ENCODE data around the gene DCTN4. TPM values are rescaled to one million over a fixed set of nuclear protein-coding genes. Genes with fewer than 3 reads are reported as not detected.

Gene DCTN4
- total and polyA plus RNA-seq, 9 of the 15 experiments (the other 6 are each of a cell fraction or from before 2014, with no cell fraction given): 20.4 to 64.9 (median 49.9) TPM

DNA sequence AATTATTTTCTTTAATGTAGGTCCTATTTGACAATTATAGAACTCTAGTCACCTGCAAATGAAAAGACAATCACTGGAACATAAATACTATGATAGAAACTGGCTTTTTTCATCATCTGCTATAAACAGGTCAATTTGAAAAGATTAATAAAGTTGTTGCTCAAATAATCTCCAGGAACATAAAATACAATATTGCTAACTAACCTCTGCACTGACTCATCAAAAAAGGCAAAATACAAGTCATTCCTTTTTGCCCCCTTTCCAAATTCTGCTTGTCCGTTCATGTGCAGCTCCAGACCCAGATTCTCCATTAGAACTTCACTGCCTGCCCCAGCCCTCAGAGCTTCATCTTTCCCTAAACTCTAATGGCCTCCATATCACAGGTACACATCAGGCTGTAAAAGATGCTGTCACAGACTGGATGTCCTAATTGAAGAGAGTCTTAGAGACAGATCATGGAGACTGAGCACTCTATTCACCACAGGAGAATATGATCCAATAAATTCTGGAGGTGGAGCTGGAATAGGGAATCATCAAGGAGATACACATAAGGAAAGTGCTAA lies 1.6 kb downstream of the DCTN4 start (continued):
- TF ChIP-seq, protein P1, sequence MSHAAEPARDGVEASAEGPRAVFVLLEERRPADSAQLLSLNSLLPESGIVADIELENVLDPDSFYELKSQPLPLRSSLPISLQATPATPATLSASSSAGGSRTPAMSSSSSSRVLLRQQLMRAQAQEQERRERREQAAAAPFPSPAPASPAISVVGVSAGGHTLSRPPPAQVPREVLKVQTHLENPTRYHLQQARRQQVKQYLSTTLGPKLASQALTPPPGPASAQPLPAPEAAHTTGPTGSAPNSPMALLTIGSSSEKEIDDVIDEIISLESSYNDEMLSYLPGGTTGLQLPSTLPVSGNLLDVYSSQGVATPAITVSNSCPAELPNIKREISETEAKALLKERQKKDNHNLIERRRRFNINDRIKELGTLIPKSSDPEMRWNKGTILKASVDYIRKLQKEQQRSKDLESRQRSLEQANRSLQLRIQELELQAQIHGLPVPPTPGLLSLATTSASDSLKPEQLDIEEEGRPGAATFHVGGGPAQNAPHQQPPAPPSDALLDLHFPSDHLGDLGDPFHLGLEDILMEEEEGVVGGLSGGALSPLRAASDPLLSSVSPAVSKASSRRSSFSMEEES (CRISPR knock-in tag; IDR thresholded peaks at IDR 0.05): no peak
- TF ChIP-seq, protein P2, sequence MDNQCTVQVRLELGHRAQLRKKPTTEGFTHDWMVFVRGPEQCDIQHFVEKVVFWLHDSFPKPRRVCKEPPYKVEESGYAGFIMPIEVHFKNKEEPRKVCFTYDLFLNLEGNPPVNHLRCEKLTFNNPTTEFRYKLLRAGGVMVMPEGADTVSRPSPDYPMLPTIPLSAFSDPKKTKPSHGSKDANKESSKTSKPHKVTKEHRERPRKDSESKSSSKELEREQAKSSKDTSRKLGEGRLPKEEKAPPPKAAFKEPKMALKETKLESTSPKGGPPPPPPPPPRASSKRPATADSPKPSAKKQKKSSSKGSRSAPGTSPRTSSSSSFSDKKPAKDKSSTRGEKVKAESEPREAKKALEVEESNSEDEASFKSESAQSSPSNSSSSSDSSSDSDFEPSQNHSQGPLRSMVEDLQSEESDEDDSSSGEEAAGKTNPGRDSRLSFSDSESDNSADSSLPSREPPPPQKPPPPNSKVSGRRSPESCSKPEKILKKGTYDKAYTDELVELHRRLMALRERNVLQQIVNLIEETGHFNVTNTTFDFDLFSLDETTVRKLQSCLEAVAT (IDR thresholded peaks at IDR 0.05): peak in 1 of 2 experiments; percentile 29; a peak in 1 of 4 replicates
- no peak for TF ChIP-seq BDP1 (IDR thresholded peaks at IDR 0.05; ENCODE audit: insufficient read depth, insufficient read length)
- no peak for TF ChIP-seq RBM14 (IDR thresholded peaks at IDR 0.05; ENCODE audit: borderline replicate concordance, insufficient read depth, low read depth, low read length)
- peak; percentile 97 for TF ChIP-seq ZNF316 (IDR thresholded peaks at IDR 0.05)
- no peak for TF ChIP-seq ZNF449 (CRISPR knock-in tag; IDR thresholded peaks at IDR 0.05)
- 0 out of 2 replicates have a peak, but pooled peaks have one; percentile 33 for TF ChIP-seq E2F1 (CRISPR knock-in tag; IDR thresholded peaks at IDR 0.05)
- TF ChIP-seq CAMTA2 (CRISPR knock-in tag; conservative IDR thresholded peaks at IDR 0.05): no peak
- no peak for TF ChIP-seq HMG20B (CRISPR knock-in tag; IDR thresholded peaks at IDR 0.05)
- no peak for TF ChIP-seq CBFB (CRISPR knock-in tag; IDR thresholded peaks at IDR 0.05)
- TF ChIP-seq ZBTB17 (CRISPR knock-in tag; IDR thresholded peaks at IDR 0.05): no peak
- no peak for TF ChIP-seq ZNF140 (CRISPR knock-in tag; IDR thresholded peaks at IDR 0.05)
- TF ChIP-seq NFE2 (IDR thresholded peaks at IDR 0.05; ENCODE audit: low read depth): peak; percentile 70
- no peak for TF ChIP-seq THRAP3 (IDR thresholded peaks at IDR 0.05; ENCODE audit: borderline replicate concordance)
